Lower lobe of right lung (tissue), 2 donors: Measurements from ENCODE around the gene METTL15. TPM values are rescaled to one million over a fixed set of nuclear protein-coding genes. Genes with fewer than 3 reads are reported as not detected.

Source experiments
- ATAC-seq, 2 donors: fragments of 200-7000 bp; cut with Tn5 transposase; one replicate each; pipeline ENCODE4 v1.9.1; 2020 to 2022; ENCODE audit warnings: mild to moderate bottlenecking in 2 of 2, moderate library complexity in 2 of 2
- DNase-seq: peaks from one replicate; pipeline ENCODE4 v3.0.0-alpha.2; 2020
- H3K27ac ChIP-seq: fragments of 200-600 bp; one replicate; pipeline ENCODE4 v1.8.0; 2022
- H3K27me3 ChIP-seq: fragments of 200-600 bp; one replicate; pipeline ENCODE4 v1.8.0; 2022; ENCODE audit warnings: low read depth
- H3K36me3 ChIP-seq: fragments of 200-600 bp; one replicate; pipeline ENCODE4 v1.8.0; 2022; ENCODE audit warnings: mild to moderate bottlenecking
- H3K4me1 ChIP-seq: fragments of 200-600 bp; one replicate; pipeline ENCODE4 v1.8.0; 2022
- H3K4me3 ChIP-seq: fragments of 200-600 bp; one replicate; pipeline ENCODE4 v1.8.0; 2022; ENCODE audit warnings: mild to moderate bottlenecking
- H3K9me3 ChIP-seq: fragments of 200-600 bp; one replicate; pipeline ENCODE4 v1.8.0; 2022
- CTCF ChIP-seq: fragments of 200-600 bp; IDR thresholded peaks from one replicate; pipeline ENCODE4 v1.8.0; 2022; ENCODE audit warnings: antibody characterized with exemption, mild to moderate bottlenecking
- intact Hi-C: fragments of 100-400 bp; cut with DNase I; formaldehyde crosslinking; loops from one replicate; pipeline ENCODE4 v1.11.0; 2022
- total RNA-seq: library from RNA; stranded (reverse); fragmentation: NEBNext Ultra II Directional; extraction: Animal tissue kit (Norgen Biotek cat#: 25700); gene quantifications from one replicate; pipeline ENCODE4 v1.2.1, GENCODE V29; 2021
- donor health status: DM: no; HTN: yes; CAD: no; lungs with severe emphysema.

Gene METTL15
- total RNA-seq, 1 donor from 2014 or later: 15.2 TPM

DNA sequence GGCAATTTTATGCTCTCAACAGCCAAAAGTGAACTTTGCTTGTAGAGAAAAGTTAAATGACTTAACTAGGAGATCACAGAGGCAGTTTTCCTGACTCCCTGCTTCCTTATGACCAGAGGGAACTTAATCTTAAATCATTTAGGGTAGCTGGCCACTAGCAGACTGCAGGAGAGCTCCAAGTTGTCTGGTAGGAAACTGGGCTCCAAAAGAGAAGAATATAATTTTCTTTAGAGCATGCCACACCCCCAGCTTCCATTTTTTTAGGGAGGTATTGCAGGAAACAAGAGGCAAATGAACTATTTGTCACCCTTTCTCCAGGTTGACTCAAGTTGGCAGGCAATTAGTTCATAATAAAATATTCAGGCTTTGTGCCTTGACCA is 2.6 kb downstream of the METTL15 start:
- no peaks in the 10 kb centered on the region for H3K9me3 ChIP-seq
- peak overlapping the region; percentile 89 for H3K27ac ChIP-seq
- DNase-seq (no peak), ATAC-seq (no peak)
- H3K4me1 ChIP-seq: peaks cover 38% of the 10 kb centered on the region
- intact Hi-C loops: no loop called here
- no peaks in the 10 kb centered on the region for H3K27me3 ChIP-seq
- H3K4me3 ChIP-seq: peak overlapping the region; percentile 65
- no peak for TF ChIP-seq CTCF
- peaks cover 21% of the 10 kb centered on the region for H3K36me3 ChIP-seq

DNA sequence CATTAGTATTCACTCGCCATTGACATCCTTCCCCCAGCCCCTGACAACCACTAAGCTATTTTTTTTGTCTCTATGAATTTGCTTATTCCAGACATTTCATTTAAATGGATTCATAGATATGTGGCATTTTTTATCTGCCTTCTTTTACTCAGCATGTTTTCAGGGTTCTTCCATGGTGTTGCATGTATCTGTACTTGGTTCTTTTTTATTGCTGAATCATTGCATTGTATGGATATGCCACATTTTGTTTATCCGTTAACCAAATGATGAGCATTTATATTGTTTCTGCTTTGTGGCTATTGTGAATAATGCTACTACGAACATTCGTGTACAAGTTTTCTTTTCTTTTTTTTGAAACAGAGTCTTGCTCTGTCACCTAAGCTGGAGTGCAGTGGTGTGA is 5.9 kb downstream of the METTL15 start:
- Histone ChIP-seq H3K9me3 (no peaks in the 10 kb centered on the region), H3K4me3 (no peak overlapping the region), H3K27me3 (no peaks in the 10 kb centered on the region), H3K36me3 (peaks cover 22% of the 10 kb centered on the region), H3K27ac (no peak overlapping the region), H3K4me1 (peaks cover 18% of the 10 kb centered on the region)
- ATAC-seq (no peak), DNase-seq (no peak)
- intact Hi-C loops: no loop called here
- no peak for TF ChIP-seq CTCF

DNA sequence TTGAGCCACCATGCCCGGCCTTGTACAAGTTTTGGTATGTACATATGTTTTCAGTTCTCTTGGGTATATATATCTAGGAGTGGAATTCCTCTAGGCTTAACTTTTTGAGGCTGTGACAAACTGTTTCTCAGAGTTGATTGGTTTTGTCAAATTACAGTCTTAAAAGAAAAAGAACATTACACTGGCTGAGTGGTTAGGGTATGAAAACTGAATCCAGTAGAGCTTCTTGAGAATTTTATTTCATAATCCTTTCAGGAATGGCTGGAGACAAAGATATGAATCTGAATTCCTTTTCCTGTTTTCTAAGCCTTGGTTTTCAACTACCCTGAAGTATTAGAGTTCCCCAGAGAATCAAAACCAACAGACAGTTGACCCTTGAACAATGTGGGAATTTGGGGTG is 6.5 kb downstream of the METTL15 start:
- DNase-seq: no peak
- Histone ChIP-seq H3K27ac (no peak overlapping the region), H3K27me3 (no peaks in the 10 kb centered on the region), H3K36me3 (peaks cover 22% of the 10 kb centered on the region), H3K9me3 (no peaks in the 10 kb centered on the region), H3K4me3 (no peak overlapping the region), H3K4me1 (peaks cover 12% of the 10 kb centered on the region)
- no peak for ATAC-seq
- intact Hi-C loops: no loop called here
- TF ChIP-seq CTCF: no peak

DNA sequence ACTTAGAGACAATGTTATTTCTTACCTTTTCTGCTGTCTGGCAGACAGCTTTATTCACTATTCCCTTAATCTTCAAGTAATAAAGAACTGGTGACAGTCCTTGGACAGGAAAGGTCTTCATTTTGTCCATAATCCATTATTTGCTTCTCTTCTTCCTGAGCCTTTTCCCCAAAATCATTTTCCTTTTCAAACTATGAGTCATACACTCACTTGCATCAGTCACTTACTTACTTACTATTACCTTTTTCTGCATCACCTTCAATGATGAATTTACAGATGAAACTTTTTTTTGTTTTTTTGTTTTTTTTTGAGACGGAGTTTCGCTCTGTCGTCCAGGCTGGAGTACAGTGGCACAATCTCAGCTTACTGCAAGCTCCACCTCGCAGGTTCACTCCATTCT is 9.5 kb downstream of the METTL15 start:
- no peak for TF ChIP-seq CTCF
- ATAC-seq (no peak), DNase-seq (no peak)
- H3K9me3 ChIP-seq: no peaks in the 10 kb centered on the region
- no peaks in the 10 kb centered on the region for H3K27me3 ChIP-seq
- no peak overlapping the region for H3K4me3 ChIP-seq
- no peak overlapping the region for H3K27ac ChIP-seq
- intact Hi-C loops: no loop called here
- H3K36me3 ChIP-seq: peaks cover 22% of the 10 kb centered on the region
- H3K4me1 ChIP-seq: no peaks in the 10 kb centered on the region

DNA sequence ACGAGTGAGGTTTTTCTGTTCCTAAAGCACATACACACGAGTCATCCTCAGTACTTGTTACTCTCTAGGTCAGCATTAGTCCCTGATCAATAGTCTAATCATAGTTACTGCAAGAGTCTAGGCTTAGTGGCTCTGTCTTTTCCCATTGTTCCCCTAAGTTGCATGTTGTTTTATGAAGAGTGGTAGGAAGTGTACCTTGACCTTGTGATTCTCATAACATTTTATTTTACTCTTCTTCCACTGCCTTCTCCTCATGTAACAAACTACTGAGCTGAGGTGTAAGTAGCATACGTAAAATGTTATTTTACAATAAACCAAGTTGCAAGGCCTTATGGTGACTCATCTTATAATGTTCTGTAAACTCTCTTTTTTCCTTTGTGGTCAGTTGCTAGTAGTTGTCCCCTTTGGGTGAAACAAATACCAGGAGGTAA is 15.0 kb downstream of the METTL15 start:
- no peak for ATAC-seq
- Histone ChIP-seq H3K27ac (no peak overlapping the region), H3K27me3 (no peaks in the 10 kb centered on the region), H3K4me3 (no peak overlapping the region), H3K9me3 (no peaks in the 10 kb centered on the region), H3K36me3 (peaks cover 4% of the 10 kb centered on the region), H3K4me1 (no peaks in the 10 kb centered on the region)
- intact Hi-C loops: no loop called here
- no peak for DNase-seq
- no peak for TF ChIP-seq CTCF

- ATAC-seq (no peak), DNase-seq (no peak)
- intact Hi-C loops: no loop called here
- no peaks in the 10 kb centered on the region for H3K27me3 ChIP-seq
- no peaks in the 10 kb centered on the region for H3K36me3 ChIP-seq
- H3K27ac ChIP-seq: no peak overlapping the region
- TF ChIP-seq CTCF: no peak
- H3K4me3 ChIP-seq: no peak overlapping the region
- no peaks in the 10 kb centered on the region for H3K9me3 ChIP-seq
- no peaks in the 10 kb centered on the region for H3K4me1 ChIP-seq
Observed at GRCh38 chr11:28132548-28132947, 24.4 kb downstream of the METTL15 start.
